Smooth muscle cell of the brain vasculature (primary cell): ENCODE data around the gene KAZN.

ENCODE experiments used
- DNase-seq: peaks from one replicate; pipeline ENCODE4 v3.0.0-alpha.2; 2012; ENCODE audit warnings: low read depth, low spot score

The KAZN gene

GRCh38 chr1:14713077-14713476, 114.6 kb downstream of the KAZN start:
- DNase-seq, result no peak

GRCh38 chr1:14715266-14715665, 116.8 kb downstream of the KAZN start:
- no peak for DNase-seq

- DNase-seq, result no peak
Observed at GRCh38 chr1:14715802-14716201, 117.3 kb downstream of the KAZN start.

GRCh38 chr1:14716474-14716873, 118.0 kb downstream of the KAZN start:
- no peak for DNase-seq

GRCh38 chr1:14718476-14718875, 120.0 kb downstream of the KAZN start:
- no peak for DNase-seq

GRCh38 chr1:14723401-14723800, 124.9 kb downstream of the KAZN start:
- no peak for DNase-seq

GRCh38 chr1:14724246-14724645, 125.8 kb downstream of the KAZN start:
- DNase-seq, result no peak

- DNase-seq, result no peak
Observed at GRCh38 chr1:14724678-14725077, 126.2 kb downstream of the KAZN start.

- DNase-seq, result no peak
Observed at GRCh38 chr1:14725238-14725637, 126.8 kb downstream of the KAZN start.

- DNase-seq, result no peak
Observed at GRCh38 chr1:14725695-14726094, 127.2 kb downstream of the KAZN start.

- DNase-seq, result no peak
Observed at GRCh38 chr1:14726606-14727005, 128.1 kb downstream of the KAZN start.

- DNase-seq, result no peak
Observed at GRCh38 chr1:14728516-14728915, 130.0 kb downstream of the KAZN start.

- DNase-seq, result no peak
Observed at GRCh38 chr1:14732728-14733047, 134.2 kb downstream of the KAZN start.

- no peak for DNase-seq
Observed at GRCh38 chr1:14733048-14733778, 134.7 kb downstream of the KAZN start.

- DNase-seq, result no peak
Observed at GRCh38 chr1:14733779-14734140, 135.3 kb downstream of the KAZN start.

- DNase-seq, result no peak
Observed at GRCh38 chr1:14735841-14736240, 137.4 kb downstream of the KAZN start.

- no peak for DNase-seq
Observed at GRCh38 chr1:14737561-14738094, 139.1 kb downstream of the KAZN start.

GRCh38 chr1:14738235-14738634, 139.8 kb downstream of the KAZN start:
- no peak for DNase-seq

- DNase-seq, result no peak
Observed at GRCh38 chr1:14738647-14739046, 140.2 kb downstream of the KAZN start.

GRCh38 chr1:14739082-14739832, 140.8 kb downstream of the KAZN start:
- no peak for DNase-seq

GRCh38 chr1:14740016-14740415, 141.5 kb downstream of the KAZN start:
- no peak for DNase-seq

GRCh38 chr1:14741082-14741481, 142.6 kb downstream of the KAZN start:
- no peak for DNase-seq

GRCh38 chr1:14741532-14741931, 143.0 kb downstream of the KAZN start:
- DNase-seq, result no peak
